Astrocyte (in vitro differentiated cells and primary cell): ENCODE results near the gene SLC35A3.

Source experiments
- EZH2 ChIP-seq: IDR thresholded peaks from 2 replicates; pipeline ENCODE4 v1.6.1; 2012; ENCODE audit warnings: mild to moderate bottlenecking, low read length, inconsistent platforms; ENCODE audit not compliant: insufficient read depth
- TF ChIP-seq, protein P1 (sequence below): IDR thresholded peaks from 2 replicates; pipeline ENCODE4 v1.5.1; 2011; ENCODE audit warnings: low read depth, mild to moderate bottlenecking, inconsistent platforms, low read length, moderate library complexity; ENCODE audit not compliant: insufficient read depth

DNA sequence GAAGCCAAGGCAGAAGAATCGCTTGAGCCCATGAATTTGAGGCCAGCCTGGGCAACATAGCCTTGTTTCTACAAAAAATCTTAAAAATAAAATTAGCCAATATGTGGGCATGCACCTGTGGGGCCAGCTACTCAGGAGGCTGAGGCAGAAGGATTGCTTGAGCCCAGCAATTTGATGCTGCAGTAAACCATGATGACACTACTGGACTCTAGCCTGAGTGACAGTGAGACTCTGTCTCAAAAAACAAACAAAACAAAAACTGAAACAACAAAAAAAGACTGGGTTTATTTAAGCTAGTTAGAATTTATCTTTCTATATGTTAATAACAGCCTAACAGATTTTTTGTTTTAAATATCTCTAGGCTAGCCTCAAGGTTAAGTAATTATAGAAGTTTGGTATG lies 57.4 kb downstream of the SLC35A3 start:
- TF ChIP-seq, protein P1, sequence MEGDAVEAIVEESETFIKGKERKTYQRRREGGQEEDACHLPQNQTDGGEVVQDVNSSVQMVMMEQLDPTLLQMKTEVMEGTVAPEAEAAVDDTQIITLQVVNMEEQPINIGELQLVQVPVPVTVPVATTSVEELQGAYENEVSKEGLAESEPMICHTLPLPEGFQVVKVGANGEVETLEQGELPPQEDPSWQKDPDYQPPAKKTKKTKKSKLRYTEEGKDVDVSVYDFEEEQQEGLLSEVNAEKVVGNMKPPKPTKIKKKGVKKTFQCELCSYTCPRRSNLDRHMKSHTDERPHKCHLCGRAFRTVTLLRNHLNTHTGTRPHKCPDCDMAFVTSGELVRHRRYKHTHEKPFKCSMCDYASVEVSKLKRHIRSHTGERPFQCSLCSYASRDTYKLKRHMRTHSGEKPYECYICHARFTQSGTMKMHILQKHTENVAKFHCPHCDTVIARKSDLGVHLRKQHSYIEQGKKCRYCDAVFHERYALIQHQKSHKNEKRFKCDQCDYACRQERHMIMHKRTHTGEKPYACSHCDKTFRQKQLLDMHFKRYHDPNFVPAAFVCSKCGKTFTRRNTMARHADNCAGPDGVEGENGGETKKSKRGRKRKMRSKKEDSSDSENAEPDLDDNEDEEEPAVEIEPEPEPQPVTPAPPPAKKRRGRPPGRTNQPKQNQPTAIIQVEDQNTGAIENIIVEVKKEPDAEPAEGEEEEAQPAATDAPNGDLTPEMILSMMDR, result no peak
- TF ChIP-seq EZH2, result no peak
